Trophoblast cell (in vitro differentiated cells and primary cell): Measurements from ENCODE around the gene MAEA.

Experiments
- DNase-seq, 2 donors: peaks; one replicate each; pipeline ENCODE4 v3.0.0-alpha.2; 2016
- H2AFZ ChIP-seq: 2 replicates; pipeline ENCODE4 v1.6.1; 2013; ENCODE audit warnings: low read length, moderate library complexity, mild to moderate bottlenecking; ENCODE audit not compliant: insufficient read depth, poor library complexity
- H2AK5ac ChIP-seq: 2 replicates; pipeline ENCODE4 v1.6.1; 2013; ENCODE audit warnings: mild to moderate bottlenecking, low read length
- H2BK120ac ChIP-seq: 2 replicates; pipeline ENCODE4 v1.6.1; 2013; ENCODE audit warnings: low read length, mild to moderate bottlenecking, moderate library complexity; ENCODE audit not compliant: insufficient read depth, poor library complexity
- H2BK12ac ChIP-seq: 2 replicates; pipeline ENCODE4 v1.6.1; 2013; ENCODE audit warnings: mild to moderate bottlenecking, low read length, moderate library complexity
- H2BK5ac ChIP-seq: 2 replicates; pipeline ENCODE4 v1.6.1; 2013; ENCODE audit warnings: low read length, low read depth, moderate library complexity, mild to moderate bottlenecking; ENCODE audit not compliant: poor library complexity
- H3K14ac ChIP-seq: 2 replicates; pipeline ENCODE4 v1.6.1; 2013; ENCODE audit warnings: mild to moderate bottlenecking, low read length
- H3K18ac ChIP-seq: 2 replicates; pipeline ENCODE4 v1.6.1; 2013; ENCODE audit warnings: mild to moderate bottlenecking, low read length
- H3K23ac ChIP-seq: 2 replicates; pipeline ENCODE4 v1.6.1; 2013; ENCODE audit warnings: low read length
- H3K27ac ChIP-seq: 2 replicates; pipeline ENCODE4 v1.5.1; 2013; ENCODE audit warnings: low read depth, mild to moderate bottlenecking, inconsistent platforms, low read length, moderate library complexity
- H3K27me3 ChIP-seq: 2 replicates; pipeline ENCODE4 v1.6.1; 2013; ENCODE audit warnings: inconsistent platforms, mild to moderate bottlenecking, low read length, moderate library complexity; ENCODE audit not compliant: insufficient read depth
- H3K36me3 ChIP-seq, 2 experiments: 1 replicate in 1 of 2; 2 replicates in 1 of 2; pipeline ENCODE4 v1.6.1; 2013; ENCODE audit warnings: low read length in 2 of 2, mild to moderate bottlenecking in 2 of 2, moderate library complexity in 1 of 2; ENCODE audit not compliant: insufficient read depth in 2 of 2, control insufficient read depth in 1 of 2
- H3K4ac ChIP-seq: 2 replicates; pipeline ENCODE4 v1.6.1; 2013; ENCODE audit warnings: low read depth, mild to moderate bottlenecking, low read length, moderate library complexity
- H3K4me1 ChIP-seq, 2 experiments: 1 replicate in 1 of 2; 2 replicates in 1 of 2; pipeline ENCODE4 v1.6.1; 2013; ENCODE audit warnings: low read length in 2 of 2, mild to moderate bottlenecking in 2 of 2, moderate library complexity in 1 of 2; ENCODE audit not compliant: insufficient read depth in 2 of 2, control insufficient read depth in 1 of 2
- H3K4me2 ChIP-seq: 2 replicates; pipeline ENCODE4 v1.6.1; 2013; ENCODE audit warnings: inconsistent platforms, mild to moderate bottlenecking, low read length, moderate library complexity
- H3K4me3 ChIP-seq: 2 replicates; pipeline ENCODE4 v1.5.1; 2013; ENCODE audit warnings: mild to moderate bottlenecking, low read depth, low read length, inconsistent platforms
- H3K79me1 ChIP-seq: one replicate; pipeline ENCODE4 v1.6.1; 2013; ENCODE audit warnings: low read length
- H3K79me2 ChIP-seq: 2 replicates; pipeline ENCODE4 v1.6.1; 2013; ENCODE audit warnings: low read length, mild to moderate bottlenecking; ENCODE audit not compliant: control insufficient read depth, insufficient read depth, poor library complexity
- H3K9ac ChIP-seq: 2 replicates; pipeline ENCODE4 v1.6.1; 2013; ENCODE audit warnings: mild to moderate bottlenecking, low read length
- H3K9me3 ChIP-seq: 2 replicates; pipeline ENCODE4 v1.6.1; 2013; ENCODE audit warnings: low read depth, mild to moderate bottlenecking, control low read depth, inconsistent platforms, low read length; ENCODE audit not compliant: insufficient read depth
- H4K12ac ChIP-seq: 2 replicates; pipeline ENCODE4 v1.6.1; 2013; ENCODE audit warnings: low read depth, mild to moderate bottlenecking, low read length, moderate library complexity
- H4K8ac ChIP-seq: 2 replicates; pipeline ENCODE4 v1.6.1; 2013; ENCODE audit warnings: low read depth, mild to moderate bottlenecking, low read length, moderate library complexity
- H4K91ac ChIP-seq: one replicate; pipeline ENCODE4 v1.6.1; 2013; ENCODE audit warnings: low read depth, mild to moderate bottlenecking, low read length, moderate library complexity
- WGBS: extraction: QIAGEN DNeasy Blood & Tissue Kit; methylation state at CpG from one replicate; pipeline ENCODE4 v1.1.7; 2013; ENCODE audit warnings: missing lambda C conversion rate; ENCODE audit not compliant: insufficient read length, insufficient coverage; ENCODE audit errors: extremely low coverage; 5-methylcytosine and 5-hydroxymethylcytosine counted together

The MAEA gene

DNA sequence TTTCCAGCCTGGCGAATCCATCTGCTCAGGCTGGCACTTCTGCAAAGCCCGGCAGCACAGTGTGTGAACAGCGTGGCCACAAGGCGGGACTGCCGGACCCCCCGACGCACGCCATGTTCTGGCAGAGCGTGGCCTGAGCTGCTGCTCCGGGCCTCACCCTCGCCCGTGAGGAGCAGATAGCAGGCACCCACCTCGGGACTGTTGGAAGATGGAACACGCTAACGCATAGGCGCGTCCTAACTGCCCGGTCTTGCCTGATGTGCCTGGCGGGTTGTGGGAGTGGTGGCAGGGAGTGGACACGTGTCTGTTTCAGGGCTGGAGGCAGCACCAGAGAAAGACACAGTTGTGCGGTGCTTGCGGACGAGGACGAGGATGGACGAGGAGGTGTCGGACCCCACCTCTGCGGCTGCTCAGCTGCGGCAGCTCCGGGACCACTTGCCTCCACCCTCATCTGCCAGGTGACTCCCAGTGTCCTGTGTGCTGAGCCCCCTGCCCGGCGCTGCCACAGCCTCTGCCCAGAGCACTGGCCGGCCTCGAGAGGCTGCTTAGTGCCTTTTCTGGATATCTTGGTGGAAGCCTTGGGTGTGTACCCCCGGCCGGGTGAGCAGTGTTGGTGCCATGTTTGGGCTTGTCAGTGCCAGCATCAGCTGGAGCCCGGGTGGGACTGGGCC is 85.5 kb downstream of the MAEA start:
- Histone ChIP-seq H2BK12ac (no peak overlapping the region), H3K4me3 (no peak overlapping the region), H3K36me3 (peaks cover 38 to 43% of the 10 kb centered on the region in 2 experiments), H4K91ac (no peak overlapping the region), H3K4ac (no peak overlapping the region), H2BK5ac (no peak overlapping the region), H3K23ac (no peak overlapping the region), H4K8ac (no peak overlapping the region), H3K14ac (no peak overlapping the region), H4K12ac (no peak overlapping the region), H3K79me1 (no peaks in the 10 kb centered on the region), H2AFZ (no peak overlapping the region), H3K4me1 (no peaks in the 10 kb centered on the region), H3K9me3 (no peaks in the 10 kb centered on the region), H3K79me2 (no peaks in the 10 kb centered on the region), H3K4me2 (no peak overlapping the region), H3K18ac (no peak overlapping the region), H2AK5ac (no peak overlapping the region), H2BK120ac (no peak overlapping the region), H3K9ac (no peak overlapping the region), H3K27me3 (no peaks in the 10 kb centered on the region), H3K27ac (no peak overlapping the region)
- no peak for DNase-seq
- WGBS = no CpG with 5 or more reads among the region's 36 CpGs

DNA sequence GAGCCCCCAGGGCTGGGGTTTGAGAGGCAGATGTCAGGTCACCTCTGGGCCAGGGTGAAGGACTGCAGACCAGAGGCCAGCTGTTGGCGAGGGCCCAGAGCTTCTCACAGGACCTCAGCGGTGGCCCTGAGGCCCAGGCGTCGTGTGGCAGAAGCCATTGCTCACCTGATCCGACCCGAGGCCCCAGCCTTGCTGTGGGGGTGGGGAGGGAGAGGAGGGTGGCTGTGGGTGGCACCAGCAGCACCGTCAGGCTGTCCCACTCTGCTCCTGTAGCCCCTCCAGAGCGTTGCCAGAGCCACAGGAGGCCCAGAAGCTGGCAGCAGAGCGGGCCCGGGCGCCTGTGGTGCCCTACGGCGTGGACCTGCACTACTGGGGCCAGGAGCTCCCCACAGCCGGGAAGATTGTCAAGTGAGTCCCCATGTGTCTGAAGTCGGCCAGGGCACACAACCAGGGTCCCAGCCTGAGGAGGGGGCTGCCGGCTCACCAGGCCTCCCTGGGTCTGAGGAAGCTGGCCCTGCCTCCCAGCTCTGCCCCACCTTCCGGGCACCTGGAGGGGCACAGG is 86.2 kb downstream of the MAEA start:
- Histone ChIP-seq H3K4me2 (no peak overlapping the region), H2BK120ac (no peak overlapping the region), H4K8ac (no peak overlapping the region), H3K27me3 (no peaks in the 10 kb centered on the region), H2AFZ (no peak overlapping the region), H2BK12ac (no peak overlapping the region), H3K36me3 (peaks cover 38 to 43% of the 10 kb centered on the region in 2 experiments), H3K79me2 (no peaks in the 10 kb centered on the region), H3K79me1 (no peaks in the 10 kb centered on the region), H3K9me3 (no peaks in the 10 kb centered on the region), H3K23ac (no peak overlapping the region), H3K14ac (no peak overlapping the region), H3K27ac (no peak overlapping the region), H2BK5ac (no peak overlapping the region), H3K9ac (no peak overlapping the region), H3K18ac (no peak overlapping the region), H4K91ac (no peak overlapping the region), H3K4me1 (no peaks in the 10 kb centered on the region), H2AK5ac (no peak overlapping the region), H4K12ac (no peak overlapping the region), H3K4me3 (no peak overlapping the region), H3K4ac (no peak overlapping the region)
- WGBS = no CpG with 5 or more reads among the region's 17 CpGs
- DNase-seq = no peak

DNA sequence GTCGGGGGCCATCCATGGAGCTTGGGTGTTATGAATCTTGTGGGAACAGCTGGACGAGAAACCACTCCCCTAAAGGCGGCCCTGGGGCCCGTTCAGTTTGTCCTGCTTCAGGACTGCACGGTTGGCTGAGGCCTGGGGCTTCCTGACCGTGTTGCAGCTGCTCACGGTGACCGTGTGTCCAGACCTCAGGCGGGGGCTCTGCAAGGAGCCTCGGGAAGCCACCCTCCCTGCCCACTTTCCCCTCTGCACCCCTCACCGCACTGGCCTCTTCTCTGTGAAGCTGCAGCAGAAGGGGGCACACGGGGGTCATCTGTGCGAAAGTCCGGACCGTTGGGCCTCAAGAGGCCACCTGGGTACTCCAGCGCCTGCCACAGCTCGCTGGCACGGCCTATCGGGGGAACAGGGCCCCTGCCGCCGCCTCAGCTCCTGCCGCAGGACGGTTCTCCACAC is 86.7 kb downstream of the MAEA start:
- Histone ChIP-seq H3K14ac (no peak overlapping the region), H3K4me3 (no peak overlapping the region), H3K18ac (no peak overlapping the region), H3K9me3 (no peaks in the 10 kb centered on the region), H3K36me3 (peaks cover 41 to 43% of the 10 kb centered on the region in 2 experiments), H3K79me1 (no peaks in the 10 kb centered on the region), H4K91ac (no peak overlapping the region), H2AFZ (no peak overlapping the region), H3K4me1 (no peaks in the 10 kb centered on the region), H3K79me2 (no peaks in the 10 kb centered on the region), H3K27ac (no peak overlapping the region), H2BK12ac (no peak overlapping the region), H3K23ac (no peak overlapping the region), H2BK5ac (no peak overlapping the region), H4K12ac (no peak overlapping the region), H3K27me3 (no peaks in the 10 kb centered on the region), H2BK120ac (no peak overlapping the region), H2AK5ac (no peak overlapping the region), H3K4ac (no peak overlapping the region), H4K8ac (no peak overlapping the region), H3K4me2 (no peak overlapping the region), H3K9ac (no peak overlapping the region)
- WGBS = no CpG with 5 or more reads among the region's 23 CpGs
- DNase-seq = no peak

DNA sequence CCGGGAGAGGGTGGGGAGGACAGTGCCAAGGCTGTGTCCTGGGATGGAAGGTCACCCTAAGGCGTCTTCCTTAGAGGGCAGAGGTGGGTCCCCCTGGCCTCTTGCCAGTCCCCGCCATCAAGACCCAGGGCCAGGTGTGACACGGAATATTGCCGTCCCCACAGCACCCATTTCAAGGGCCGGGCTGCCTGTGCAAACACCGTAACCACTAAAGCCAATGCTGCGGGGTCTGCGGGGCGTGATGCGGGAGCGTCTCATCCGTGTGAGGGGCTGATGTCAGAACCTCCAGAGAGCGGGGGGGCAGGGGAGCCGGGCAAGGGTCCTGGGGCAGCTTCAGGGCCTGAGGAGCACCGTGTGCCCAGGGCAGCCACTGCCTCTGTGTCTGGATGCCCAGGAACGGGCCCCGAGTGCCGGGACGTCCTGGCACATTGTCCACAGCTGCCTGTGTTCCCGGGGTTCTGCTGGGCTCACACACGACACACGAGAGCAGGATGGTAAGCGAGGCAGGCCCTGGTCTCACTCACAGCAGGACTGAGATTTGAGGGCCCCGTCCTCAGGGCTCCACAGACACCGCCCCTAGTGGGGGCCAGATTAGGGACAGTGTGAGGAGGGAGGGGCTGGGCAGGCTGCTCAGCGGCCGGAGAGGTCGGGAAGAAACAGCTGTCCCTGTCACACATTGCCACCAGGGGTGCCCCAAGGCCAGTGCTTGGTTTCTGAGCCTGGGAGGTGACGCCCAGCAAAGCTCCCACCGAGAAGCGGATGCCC is 87.3 kb downstream of the MAEA start:
- H3K36me3 ChIP-seq = peaks cover 39 to 43% of the 10 kb centered on the region in 2 experiments
- no peak overlapping the region for H3K27ac ChIP-seq
- no peak for DNase-seq
- no peaks in the 10 kb centered on the region for H3K4me1 ChIP-seq
- no peak overlapping the region for H3K9ac ChIP-seq
- H2BK120ac ChIP-seq = no peak overlapping the region
- no peak overlapping the region for H2AFZ ChIP-seq
- H3K23ac ChIP-seq = no peak overlapping the region
- H3K4me3 ChIP-seq = no peak overlapping the region
- H3K27me3 ChIP-seq = no peaks in the 10 kb centered on the region
- no peak overlapping the region for H3K4me2 ChIP-seq
- H2BK5ac ChIP-seq = no peak overlapping the region
- no peak overlapping the region for H2BK12ac ChIP-seq
- H3K9me3 ChIP-seq = no peaks in the 10 kb centered on the region
- WGBS = no CpG with 5 or more reads among the region's 32 CpGs
- no peaks in the 10 kb centered on the region for H3K79me1 ChIP-seq
- H3K14ac ChIP-seq = no peak overlapping the region
- no peak overlapping the region for H3K18ac ChIP-seq
- H2AK5ac ChIP-seq = no peak overlapping the region
- no peak overlapping the region for H4K91ac ChIP-seq
- no peak overlapping the region for H4K8ac ChIP-seq
- no peaks in the 10 kb centered on the region for H3K79me2 ChIP-seq
- no peak overlapping the region for H4K12ac ChIP-seq
- no peak overlapping the region for H3K4ac ChIP-seq
